ENCODE results near the gene NEDD9. TPM values are rescaled to one million over a fixed set of nuclear protein-coding genes. Genes with fewer than 3 reads are reported as not detected.

NEDD9 gene
- total and polyA plus RNA-seq, 4 donors, result 7.5 to 16.8 (median 11.7) TPM

DNA sequence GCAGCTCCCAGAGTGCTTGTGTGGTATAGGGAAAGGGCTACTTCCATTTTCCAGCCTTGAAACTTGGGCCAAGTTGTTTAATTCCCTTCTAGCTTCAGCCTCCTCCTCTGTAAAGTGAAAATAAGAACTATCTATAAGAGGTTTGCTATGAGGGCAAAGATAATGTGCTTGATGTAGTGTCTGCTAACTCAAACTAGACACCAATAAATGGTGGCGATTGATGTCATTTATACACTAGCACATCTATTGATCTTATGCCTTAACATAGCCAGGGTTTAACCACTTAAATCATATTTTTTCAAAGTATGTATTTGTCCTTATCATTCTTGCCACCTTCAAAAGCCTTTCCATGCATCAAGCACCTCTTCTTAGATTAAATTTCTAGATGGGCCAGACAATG is 55.2 kb downstream of the NEDD9 start:
- H3K27ac ChIP-seq (ENCODE audit: low read depth in 1 of 2, low read length in 2 of 2), result no peak overlapping the region
- H3K36me3 ChIP-seq (ENCODE audit: control insufficient read depth in 4 of 4, insufficient read depth in 3 of 4, low read depth in 1 of 4, low read length in 3 of 4), result no peaks in the 10 kb centered on the region
- 98% methylated on average over 1 of the region's 1 CpG for WGBS
- H3K9ac ChIP-seq (ENCODE audit: low read depth in 1 of 2, low read length in 2 of 2), result no peak overlapping the region
- H3K9me3 ChIP-seq (ENCODE audit: control insufficient read depth in 4 of 4, low read length in 3 of 4), result peaks cover 0 to 6% (median 0%) of the 10 kb centered on the region in 4 donors
- TF ChIP-seq JUND (IDR thresholded peaks at IDR 0.05) (no peak), YY1 (IDR thresholded peaks at IDR 0.05) (no peak), EGR1 (IDR thresholded peaks at IDR 0.05; ENCODE audit: low read depth in 2 of 2) (no peak), RAD21 (IDR thresholded peaks at IDR 0.05) (no peak), HNF4G (IDR thresholded peaks at IDR 0.05) (no peak), RXRA (IDR thresholded peaks at IDR 0.05) (no peak), SP1 (IDR thresholded peaks at IDR 0.05) (no peak), NR2F2 (IDR thresholded peaks at IDR 0.05) (no peak), FOXA1 (IDR thresholded peaks at IDR 0.05) (no peak), GABPA (IDR thresholded peaks at IDR 0.05 in 1 of 2, conservative IDR thresholded peaks at IDR 0.05 in 1 of 2) (no peak), HNF4A (conservative IDR thresholded peaks at IDR 0.05) (no peak), TAF1 (conservative IDR thresholded peaks at IDR 0.05) (no peak), FOXA2 (IDR thresholded peaks at IDR 0.05) (no peak)
- TF ChIP-seq, protein P1, sequence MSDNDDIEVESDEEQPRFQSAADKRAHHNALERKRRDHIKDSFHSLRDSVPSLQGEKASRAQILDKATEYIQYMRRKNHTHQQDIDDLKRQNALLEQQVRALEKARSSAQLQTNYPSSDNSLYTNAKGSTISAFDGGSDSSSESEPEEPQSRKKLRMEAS (IDR thresholded peaks at IDR 0.05), result no peak
- TF ChIP-seq, protein P2, sequence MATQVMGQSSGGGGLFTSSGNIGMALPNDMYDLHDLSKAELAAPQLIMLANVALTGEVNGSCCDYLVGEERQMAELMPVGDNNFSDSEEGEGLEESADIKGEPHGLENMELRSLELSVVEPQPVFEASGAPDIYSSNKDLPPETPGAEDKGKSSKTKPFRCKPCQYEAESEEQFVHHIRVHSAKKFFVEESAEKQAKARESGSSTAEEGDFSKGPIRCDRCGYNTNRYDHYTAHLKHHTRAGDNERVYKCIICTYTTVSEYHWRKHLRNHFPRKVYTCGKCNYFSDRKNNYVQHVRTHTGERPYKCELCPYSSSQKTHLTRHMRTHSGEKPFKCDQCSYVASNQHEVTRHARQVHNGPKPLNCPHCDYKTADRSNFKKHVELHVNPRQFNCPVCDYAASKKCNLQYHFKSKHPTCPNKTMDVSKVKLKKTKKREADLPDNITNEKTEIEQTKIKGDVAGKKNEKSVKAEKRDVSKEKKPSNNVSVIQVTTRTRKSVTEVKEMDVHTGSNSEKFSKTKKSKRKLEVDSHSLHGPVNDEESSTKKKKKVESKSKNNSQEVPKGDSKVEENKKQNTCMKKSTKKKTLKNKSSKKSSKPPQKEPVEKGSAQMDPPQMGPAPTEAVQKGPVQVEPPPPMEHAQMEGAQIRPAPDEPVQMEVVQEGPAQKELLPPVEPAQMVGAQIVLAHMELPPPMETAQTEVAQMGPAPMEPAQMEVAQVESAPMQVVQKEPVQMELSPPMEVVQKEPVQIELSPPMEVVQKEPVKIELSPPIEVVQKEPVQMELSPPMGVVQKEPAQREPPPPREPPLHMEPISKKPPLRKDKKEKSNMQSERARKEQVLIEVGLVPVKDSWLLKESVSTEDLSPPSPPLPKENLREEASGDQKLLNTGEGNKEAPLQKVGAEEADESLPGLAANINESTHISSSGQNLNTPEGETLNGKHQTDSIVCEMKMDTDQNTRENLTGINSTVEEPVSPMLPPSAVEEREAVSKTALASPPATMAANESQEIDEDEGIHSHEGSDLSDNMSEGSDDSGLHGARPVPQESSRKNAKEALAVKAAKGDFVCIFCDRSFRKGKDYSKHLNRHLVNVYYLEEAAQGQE (IDR thresholded peaks at IDR 0.05), result no peak
- TF ChIP-seq, protein P3, sequence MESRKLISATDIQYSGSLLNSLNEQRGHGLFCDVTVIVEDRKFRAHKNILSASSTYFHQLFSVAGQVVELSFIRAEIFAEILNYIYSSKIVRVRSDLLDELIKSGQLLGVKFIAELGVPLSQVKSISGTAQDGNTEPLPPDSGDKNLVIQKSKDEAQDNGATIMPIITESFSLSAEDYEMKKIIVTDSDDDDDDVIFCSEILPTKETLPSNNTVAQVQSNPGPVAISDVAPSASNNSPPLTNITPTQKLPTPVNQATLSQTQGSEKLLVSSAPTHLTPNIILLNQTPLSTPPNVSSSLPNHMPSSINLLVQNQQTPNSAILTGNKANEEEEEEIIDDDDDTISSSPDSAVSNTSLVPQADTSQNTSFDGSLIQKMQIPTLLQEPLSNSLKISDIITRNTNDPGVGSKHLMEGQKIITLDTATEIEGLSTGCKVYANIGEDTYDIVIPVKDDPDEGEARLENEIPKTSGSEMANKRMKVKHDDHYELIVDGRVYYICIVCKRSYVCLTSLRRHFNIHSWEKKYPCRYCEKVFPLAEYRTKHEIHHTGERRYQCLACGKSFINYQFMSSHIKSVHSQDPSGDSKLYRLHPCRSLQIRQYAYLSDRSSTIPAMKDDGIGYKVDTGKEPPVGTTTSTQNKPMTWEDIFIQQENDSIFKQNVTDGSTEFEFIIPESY (IDR thresholded peaks at IDR 0.05), result no peak
- TF ChIP-seq, protein P4, sequence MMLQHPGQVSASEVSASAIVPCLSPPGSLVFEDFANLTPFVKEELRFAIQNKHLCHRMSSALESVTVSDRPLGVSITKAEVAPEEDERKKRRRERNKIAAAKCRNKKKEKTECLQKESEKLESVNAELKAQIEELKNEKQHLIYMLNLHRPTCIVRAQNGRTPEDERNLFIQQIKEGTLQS (IDR thresholded peaks at IDR 0.05), result no peak
- TF ChIP-seq, protein P5, sequence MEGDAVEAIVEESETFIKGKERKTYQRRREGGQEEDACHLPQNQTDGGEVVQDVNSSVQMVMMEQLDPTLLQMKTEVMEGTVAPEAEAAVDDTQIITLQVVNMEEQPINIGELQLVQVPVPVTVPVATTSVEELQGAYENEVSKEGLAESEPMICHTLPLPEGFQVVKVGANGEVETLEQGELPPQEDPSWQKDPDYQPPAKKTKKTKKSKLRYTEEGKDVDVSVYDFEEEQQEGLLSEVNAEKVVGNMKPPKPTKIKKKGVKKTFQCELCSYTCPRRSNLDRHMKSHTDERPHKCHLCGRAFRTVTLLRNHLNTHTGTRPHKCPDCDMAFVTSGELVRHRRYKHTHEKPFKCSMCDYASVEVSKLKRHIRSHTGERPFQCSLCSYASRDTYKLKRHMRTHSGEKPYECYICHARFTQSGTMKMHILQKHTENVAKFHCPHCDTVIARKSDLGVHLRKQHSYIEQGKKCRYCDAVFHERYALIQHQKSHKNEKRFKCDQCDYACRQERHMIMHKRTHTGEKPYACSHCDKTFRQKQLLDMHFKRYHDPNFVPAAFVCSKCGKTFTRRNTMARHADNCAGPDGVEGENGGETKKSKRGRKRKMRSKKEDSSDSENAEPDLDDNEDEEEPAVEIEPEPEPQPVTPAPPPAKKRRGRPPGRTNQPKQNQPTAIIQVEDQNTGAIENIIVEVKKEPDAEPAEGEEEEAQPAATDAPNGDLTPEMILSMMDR (IDR thresholded peaks at IDR 0.05; ENCODE audit: low read depth, low read length, missing input control), result no peak
- DNase-seq (ENCODE audit: low spot score), result no peak
- peaks cover 0 to 6% (median 0%) of the 10 kb centered on the region in 4 donors for H3K4me1 ChIP-seq (ENCODE audit: control insufficient read depth in 4 of 4, insufficient read depth in 4 of 4, low read length in 3 of 4)
- no peaks in the 10 kb centered on the region for H3K27me3 ChIP-seq (ENCODE audit: control insufficient read depth in 4 of 4, insufficient read depth in 4 of 4, low read length in 3 of 4)
- no peak overlapping the region for H3K4me3 ChIP-seq (ENCODE audit: low read depth in 1 of 3, low read length in 3 of 3)

Data from liver (tissue), 9 donors.